ENCODE results near the gene NFATC1. TPM values are rescaled to one million over a fixed set of nuclear protein-coding genes. Genes with fewer than 3 reads are reported as not detected.

The NFATC1 gene
- polyA plus RNA-seq, 1 of the 3 experiments (the other 2 are of a cell fraction), result 0.02 TPM

GRCh38 chr18:79497638-79498081 lies 101.9 kb downstream of the NFATC1 start:
- Histone ChIP-seq H3K9me2 (no peaks in the 10 kb centered on the region), H3K27ac (ENCODE audit: low read depth in 2 of 2, low read length in 1 of 2) (no peak overlapping the region), H4K20me1 (ENCODE audit: insufficient read depth) (no peaks in the 10 kb centered on the region), H3K4me3 (ENCODE audit: low read depth in 2 of 2, low read length in 1 of 2) (no peak overlapping the region), H3K4me1 (ENCODE audit: control insufficient read depth in 1 of 2, insufficient read depth in 2 of 2, low read depth in 1 of 2, low read length in 1 of 2) (no peaks in the 10 kb centered on the region), H3K9ac (no peak overlapping the region), H3K36me3 (replicated peaks in 1 of 2; ENCODE audit: control insufficient read depth in 1 of 2, insufficient read depth in 2 of 2, low read length in 1 of 2) (peaks cover 0 to 6% of the 10 kb centered on the region in 2 experiments), H3K27me3 (ENCODE audit: insufficient read depth) (peaks cover 16% of the 10 kb centered on the region; the same call in 1 of the 2 replicates), H3K79me2 (ENCODE audit: insufficient read depth) (no peaks in the 10 kb centered on the region), H3K9me3 (0 out of 2 replicates have a peak, but pooled peaks cover 17% of the 10 kb centered on the region), H3F3A (replicated peaks; ENCODE audit: insufficient read depth) (no peaks in the 10 kb centered on the region), H3K4me2 (no peak overlapping the region), H2AFZ (ENCODE audit: low read depth) (no peak overlapping the region)
- ChIA-PET POLR2A (no interaction called here), CTCF (no interaction called here)
- TF ChIP-seq YY1 (IDR thresholded peaks at IDR 0.05; ENCODE audit: low read depth) (no peak), MXI1 (IDR thresholded peaks at IDR 0.05; ENCODE audit: low read depth, low read length) (no peak), REST (IDR thresholded peaks at IDR 0.05; ENCODE audit: low read depth, low read length) (no peak), NRF1 (IDR thresholded peaks at IDR 0.05; ENCODE audit: low read depth, low read length) (no peak), CHD2 (IDR thresholded peaks at IDR 0.05; ENCODE audit: low read length, partially characterized antibody) (no peak)
- WGBS (ENCODE audit: low lambda C conversion rate), result 13% methylated on average over 2 of the region's 4 CpGs
- DNase-seq, result no peak

GRCh38 chr18:79498662-79499061 lies 102.9 kb downstream of the NFATC1 start:
- Histone ChIP-seq H3K4me3 (ENCODE audit: low read depth in 2 of 2, low read length in 1 of 2) (no peak overlapping the region), H3K4me1 (ENCODE audit: control insufficient read depth in 1 of 2, insufficient read depth in 2 of 2, low read depth in 1 of 2, low read length in 1 of 2) (no peaks in the 10 kb centered on the region), H3K79me2 (ENCODE audit: insufficient read depth) (no peaks in the 10 kb centered on the region), H4K20me1 (ENCODE audit: insufficient read depth) (no peaks in the 10 kb centered on the region), H3K9ac (no peak overlapping the region), H3K9me2 (no peaks in the 10 kb centered on the region), H3F3A (replicated peaks; ENCODE audit: insufficient read depth) (no peaks in the 10 kb centered on the region), H3K4me2 (no peak overlapping the region), H3K27me3 (ENCODE audit: insufficient read depth) (peaks cover 26% of the 10 kb centered on the region; the same call in 1 of the 2 replicates), H3K27ac (ENCODE audit: low read depth in 2 of 2, low read length in 1 of 2) (no peak overlapping the region), H3K36me3 (replicated peaks in 1 of 2; ENCODE audit: control insufficient read depth in 1 of 2, insufficient read depth in 2 of 2, low read length in 1 of 2) (peaks cover 0 to 6% of the 10 kb centered on the region in 2 experiments), H2AFZ (ENCODE audit: low read depth) (no peak overlapping the region), H3K9me3 (0 out of 2 replicates have a peak, but pooled peaks cover 17% of the 10 kb centered on the region)
- CTCF ChIA-PET, result no interaction called here
- TF ChIP-seq MEF2A (IDR thresholded peaks at IDR 0.05; ENCODE audit: borderline replicate concordance, low read depth), result no peak
- no peak for TF ChIP-seq YY1 (IDR thresholded peaks at IDR 0.05; ENCODE audit: low read depth)
- no peak for TF ChIP-seq RFX5 (IDR thresholded peaks at IDR 0.05; ENCODE audit: low read length)
- POLR2A ChIA-PET, result no interaction called here
- DNase-seq, result no peak
- 41% methylated on average over 6 of the region's 6 CpGs for WGBS (ENCODE audit: low lambda C conversion rate)

DNA sequence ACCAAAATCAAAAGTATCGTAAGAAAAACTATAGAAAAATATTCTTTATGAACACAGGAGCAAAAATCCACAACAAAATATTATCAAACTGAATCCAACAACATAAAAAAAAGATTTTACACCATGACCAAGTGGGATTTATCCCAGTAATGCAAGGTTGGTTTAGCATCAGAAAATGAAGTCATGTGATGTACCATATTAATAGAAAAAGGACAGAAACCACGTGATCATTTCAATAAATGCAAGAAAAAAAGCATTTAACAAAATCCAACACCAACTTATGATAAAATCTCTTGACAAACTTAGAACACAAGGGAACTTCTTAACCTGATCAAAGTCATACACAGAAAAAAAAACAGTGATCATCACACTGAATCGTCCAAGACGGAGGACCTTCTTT lies 105.3 kb downstream of the NFATC1 start:
- WGBS (ENCODE audit: low lambda C conversion rate), result 2% methylated on average over 4 of the region's 4 CpGs
- H3K9me3 ChIP-seq, result 0 out of 2 replicates have a peak, but pooled peaks cover 17% of the 10 kb centered on the region
- H3K9ac ChIP-seq, result no peak overlapping the region
- H3K4me2 ChIP-seq, result no peak overlapping the region
- H3K27me3 ChIP-seq (ENCODE audit: insufficient read depth), result peaks cover 31% of the 10 kb centered on the region; the same call in 1 of the 2 replicates
- no peaks in the 10 kb centered on the region for H3K79me2 ChIP-seq (ENCODE audit: insufficient read depth)
- no peaks in the 10 kb centered on the region for H3K4me1 ChIP-seq (ENCODE audit: control insufficient read depth in 1 of 2, insufficient read depth in 2 of 2, low read depth in 1 of 2, low read length in 1 of 2)
- CTCF ChIA-PET, result no interaction called here
- no peak overlapping the region for H2AFZ ChIP-seq (ENCODE audit: low read depth)
- H3K9me2 ChIP-seq, result no peaks in the 10 kb centered on the region
- POLR2A ChIA-PET, result no interaction called here
- H4K20me1 ChIP-seq (ENCODE audit: insufficient read depth), result no peaks in the 10 kb centered on the region
- H3K27ac ChIP-seq (ENCODE audit: low read depth in 2 of 2, low read length in 1 of 2), result no peak overlapping the region
- DNase-seq, result no peak
- peaks cover 0 to 6% of the 10 kb centered on the region in 2 experiments for H3K36me3 ChIP-seq (replicated peaks in 1 of 2; ENCODE audit: control insufficient read depth in 1 of 2, insufficient read depth in 2 of 2, low read length in 1 of 2)
- H3K4me3 ChIP-seq (ENCODE audit: low read depth in 2 of 2, low read length in 1 of 2), result no peak overlapping the region
- no peaks in the 10 kb centered on the region for H3F3A ChIP-seq (replicated peaks; ENCODE audit: insufficient read depth)
- TF ChIP-seq MEF2A (IDR thresholded peaks at IDR 0.05; ENCODE audit: borderline replicate concordance, low read depth) (no peak), ELF1 (IDR thresholded peaks at IDR 0.05) (no peak), SMC3 (IDR thresholded peaks at IDR 0.05; ENCODE audit: low read depth, low read length) (no peak), REST (IDR thresholded peaks at IDR 0.05; ENCODE audit: low read depth, low read length) (no peak), YY1 (IDR thresholded peaks at IDR 0.05; ENCODE audit: low read depth) (no peak), RCOR1 (IDR thresholded peaks at IDR 0.05; ENCODE audit: low read length) (no peak), TAF1 (IDR thresholded peaks at IDR 0.05; ENCODE audit: borderline replicate concordance, low read depth, low read length) (no peak)
- TF ChIP-seq, protein P1, sequence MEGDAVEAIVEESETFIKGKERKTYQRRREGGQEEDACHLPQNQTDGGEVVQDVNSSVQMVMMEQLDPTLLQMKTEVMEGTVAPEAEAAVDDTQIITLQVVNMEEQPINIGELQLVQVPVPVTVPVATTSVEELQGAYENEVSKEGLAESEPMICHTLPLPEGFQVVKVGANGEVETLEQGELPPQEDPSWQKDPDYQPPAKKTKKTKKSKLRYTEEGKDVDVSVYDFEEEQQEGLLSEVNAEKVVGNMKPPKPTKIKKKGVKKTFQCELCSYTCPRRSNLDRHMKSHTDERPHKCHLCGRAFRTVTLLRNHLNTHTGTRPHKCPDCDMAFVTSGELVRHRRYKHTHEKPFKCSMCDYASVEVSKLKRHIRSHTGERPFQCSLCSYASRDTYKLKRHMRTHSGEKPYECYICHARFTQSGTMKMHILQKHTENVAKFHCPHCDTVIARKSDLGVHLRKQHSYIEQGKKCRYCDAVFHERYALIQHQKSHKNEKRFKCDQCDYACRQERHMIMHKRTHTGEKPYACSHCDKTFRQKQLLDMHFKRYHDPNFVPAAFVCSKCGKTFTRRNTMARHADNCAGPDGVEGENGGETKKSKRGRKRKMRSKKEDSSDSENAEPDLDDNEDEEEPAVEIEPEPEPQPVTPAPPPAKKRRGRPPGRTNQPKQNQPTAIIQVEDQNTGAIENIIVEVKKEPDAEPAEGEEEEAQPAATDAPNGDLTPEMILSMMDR (IDR thresholded peaks at IDR 0.05), result no peak
